CD14-positive monocyte (primary cell): Measurements from ENCODE around the gene DGCR8. TPM values are rescaled to one million over a fixed set of nuclear protein-coding genes. Genes with fewer than 3 reads are reported as not detected.

ENCODE experiments used
- DNase-seq, 3 donors: peaks; one replicate each; pipeline ENCODE4 v3.0.0-alpha.2; 2011 to 2022
- H2AFZ ChIP-seq: 2 replicates; pipeline ENCODE4 v1.6.0; 2012; ENCODE audit warnings: mild to moderate bottlenecking, low read depth, low read length, inconsistent platforms; ENCODE audit not compliant: insufficient read depth, poor library complexity, severe bottlenecking
- H3K27ac ChIP-seq, 2 donors: 1 replicate in 1 of 2; 2 replicates in 1 of 2; pipeline ENCODE4 v1.5.1; 2012 to 2013; ENCODE audit warnings: low read length in 2 of 2, control low read depth in 1 of 2, inconsistent platforms in 1 of 2, low read depth in 1 of 2, mild to moderate bottlenecking in 1 of 2
- H3K27me3 ChIP-seq, 2 donors: one replicate each; pipeline versions ENCODE4 v1.6.0 to v1.6.1; 2011 to 2013; ENCODE audit warnings: low read length in 2 of 2; ENCODE audit not compliant: control insufficient read depth in 2 of 2, insufficient read depth in 2 of 2
- H3K36me3 ChIP-seq, 2 donors: replicated peaks in 1 of 2; 1 replicate in 1 of 2; 2 replicates in 1 of 2; pipeline versions ENCODE4 v1.5.1 to v1.6.1; 2012 to 2013; ENCODE audit warnings: low read length in 2 of 2, control low read depth in 1 of 2, inconsistent platforms in 1 of 2, mild to moderate bottlenecking in 1 of 2; ENCODE audit not compliant: insufficient read depth in 2 of 2, control insufficient read depth in 1 of 2
- H3K4me1 ChIP-seq, 2 donors: 1 replicate in 1 of 2; 2 replicates in 1 of 2; pipeline versions ENCODE4 v1.5.1 to v1.6.1; 2012 to 2013; ENCODE audit warnings: low read length in 2 of 2, control low read depth in 1 of 2, inconsistent platforms in 1 of 2, mild to moderate bottlenecking in 1 of 2, moderate library complexity in 1 of 2; ENCODE audit not compliant: insufficient read depth in 2 of 2, control insufficient read depth in 1 of 2
- H3K4me2 ChIP-seq: replicated peaks from 2 replicates; pipeline ENCODE3; 2012; ENCODE audit warnings: low read length, moderate library complexity, mild to moderate bottlenecking; ENCODE audit not compliant: poor library complexity, severe bottlenecking; ENCODE audit errors: extremely low read depth
- H3K4me3 ChIP-seq, 3 experiments: fragments of 200-600 bp in 1 of 3; sonication (generic) in 1 of 3; replicated peaks in 1 of 3; 1 replicate in 2 of 3; 2 replicates in 1 of 3; pipeline ENCODE4 v1.5.1; 2011 to 2013; ENCODE audit warnings: low read length in 3 of 3, mild to moderate bottlenecking in 3 of 3, control low read depth in 2 of 3, low read depth in 2 of 3, inconsistent platforms in 1 of 3, moderate library complexity in 1 of 3
- H3K79me2 ChIP-seq: 2 replicates; pipeline ENCODE4 v1.6.0; 2012; ENCODE audit warnings: mild to moderate bottlenecking, control low read depth, inconsistent platforms, low read length, moderate library complexity; ENCODE audit not compliant: insufficient read depth
- H3K9ac ChIP-seq: 2 replicates; pipeline ENCODE4 v1.6.0; 2017; ENCODE audit warnings: low read length, mild to moderate bottlenecking; ENCODE audit not compliant: insufficient read depth, poor library complexity, severe bottlenecking
- H3K9me3 ChIP-seq, 2 donors: replicated peaks in 1 of 2; 1 replicate in 1 of 2; 2 replicates in 1 of 2; pipeline versions ENCODE4 v1.5.1 to v1.6.1; 2012 to 2013; ENCODE audit warnings: low read length in 2 of 2, control low read depth in 1 of 2; ENCODE audit not compliant: control insufficient read depth in 1 of 2, insufficient read depth in 1 of 2
- H4K20me1 ChIP-seq: 2 replicates; pipeline ENCODE4 v1.6.0; 2012; ENCODE audit warnings: mild to moderate bottlenecking, low read length, control low read depth, moderate library complexity; ENCODE audit not compliant: insufficient read depth
- H3K27ac Mint-ChIP-seq, 7 donors: one replicate each; pipeline ENCODE4 v1.8.0; 2020; ENCODE audit warnings: mild to moderate bottlenecking in 7 of 7, mixed read lengths in 7 of 7, moderate library complexity in 6 of 7, inconsistent platforms in 2 of 7
- H3K27me3 Mint-ChIP-seq, 3 donors: one replicate each; pipeline ENCODE4 v1.8.0; 2021 to 2022; ENCODE audit warnings: low read depth in 3 of 3, mild to moderate bottlenecking in 3 of 3, mixed read lengths in 3 of 3, moderate library complexity in 3 of 3, inconsistent platforms in 1 of 3
- H3K36me3 Mint-ChIP-seq, 2 donors: one replicate each; pipeline ENCODE4 v1.8.0; 2020; ENCODE audit warnings: mixed read lengths in 2 of 2, inconsistent platforms in 1 of 2, mild to moderate bottlenecking in 1 of 2
- H3K4me1 Mint-ChIP-seq: one replicate; pipeline ENCODE4 v1.8.0; 2020; ENCODE audit warnings: mild to moderate bottlenecking, mixed read lengths
- H3K4me3 Mint-ChIP-seq, 2 donors: one replicate each; pipeline ENCODE4 v1.8.0; 2020; ENCODE audit warnings: mild to moderate bottlenecking in 2 of 2, mixed read lengths in 2 of 2, moderate library complexity in 1 of 2
- H3K9me3 Mint-ChIP-seq, 7 donors: one replicate each; pipeline ENCODE4 v1.8.0; 2020 to 2022; ENCODE audit warnings: mixed read lengths in 7 of 7, mild to moderate bottlenecking in 6 of 7, moderate library complexity in 6 of 7, inconsistent platforms in 2 of 7
- CTCF ChIP-seq: fragments of 200-600 bp; IDR thresholded peaks from one replicate; pipeline ENCODE4 v1.8.0; 2022; ENCODE audit warnings: antibody characterized with exemption, mild to moderate bottlenecking
- WGBS: methylation state at CpG from one replicate; pipeline ENCODE4 v1.1.5; 2013; ENCODE audit warnings: missing lambda C conversion rate; ENCODE audit not compliant: insufficient coverage; 5-methylcytosine and 5-hydroxymethylcytosine counted together
- intact Hi-C, 2 donors: fragments of 100-400 bp; cut with micrococcal nuclease; formaldehyde crosslinking; loops; one replicate each; pipeline versions ENCODE4 v1.15.0 to v1.15.1; 2023
- polyA plus RNA-seq, 3 donors: library from polyadenylated mRNA; depleted of rRNA in 1 of 3; unstranded in 2 of 3; stranded (reverse) in 1 of 3; fragments of 300-500 nt in 2 of 3; fragments of >200 nt in 1 of 3; fragmentation: Illumina TruSeq in 2 of 3; gene quantifications; 1 replicate in 2 of 3; 2 replicates in 1 of 3; pipeline ENCODE4 v1.2.3, GENCODE V29; 2012 to 2021

Gene DGCR8
- polyA plus RNA-seq, 3 donors: 1.2 to 18.7 (median 1.4) TPM

- H3K9ac ChIP-seq: no peak overlapping the region
- DNase-seq: no peak
- peaks cover 39 to 74% of the 10 kb centered on the region in 2 donors for H3K36me3 ChIP-seq
- Mint-ChIP-seq H3K4me1 (peaks cover 5% of the 10 kb centered on the region), H3K36me3 (peaks cover 50 to 83% of the 10 kb centered on the region in 2 donors), H3K27ac (peak overlapping the region in 4 of 7 donors; percentile 14 to 76 (median 42)), H3K27me3 (no peaks in the 10 kb centered on the region), H3K4me3 (no peak overlapping the region), H3K9me3 (no peaks in the 10 kb centered on the region)
- H2AFZ ChIP-seq: no peak overlapping the region
- intact Hi-C loops: no loop called here
- no peaks in the 10 kb centered on the region for H3K9me3 ChIP-seq
- peaks cover 0 to 1% of the 10 kb centered on the region in 2 donors for H3K4me1 ChIP-seq
- H3K4me2 ChIP-seq: no peak overlapping the region
- peak overlapping the region in 1 of 2 donors; percentile 20 for H3K27ac ChIP-seq
- no peak for TF ChIP-seq CTCF
- H3K79me2 ChIP-seq: peaks cover 43% of the 10 kb centered on the region
- peaks cover 12% of the 10 kb centered on the region for H4K20me1 ChIP-seq
- no peak overlapping the region for H3K4me3 ChIP-seq
- 92% methylated on average over 4 of the region's 11 CpGs for WGBS
- no peaks in the 10 kb centered on the region for H3K27me3 ChIP-seq
Measured at GRCh38 chr22:20124083-20124787, 44.2 kb downstream of the DGCR8 start.

GRCh38 chr22:20125201-20126174, 45.4 kb downstream of the DGCR8 start:
- H3K36me3 ChIP-seq: peaks cover 31 to 62% of the 10 kb centered on the region in 2 donors
- 98% methylated on average over 28 of the region's 32 CpGs for WGBS

More at GRCh38 chr22:20125201-20126174, 45.4 kb downstream of the DGCR8 start:
- no peaks in the 10 kb centered on the region for H3K27me3 ChIP-seq
- no peak overlapping the region for H3K27ac ChIP-seq
- H3K4me3 Mint-ChIP-seq: no peak overlapping the region
- H3K9me3 ChIP-seq: no peaks in the 10 kb centered on the region
- intact Hi-C loops: loop anchor here in 1 of 2 donors (5.0 kb wide), 1 partner anchor 153 kb away; no protein-coding TSS in a partner anchor
- peaks cover 30% of the 10 kb centered on the region for H3K79me2 ChIP-seq
- no peak overlapping the region for H3K4me3 ChIP-seq
- H3K4me1 Mint-ChIP-seq: peaks cover 3% of the 10 kb centered on the region
- peaks cover under 1 to 2% of the 10 kb centered on the region in 2 donors for H3K4me1 ChIP-seq
- no peak overlapping the region for H3K4me2 ChIP-seq
- H3K27ac Mint-ChIP-seq: peak overlapping the region in 1 of 7 donors; percentile 32
- H3K27me3 Mint-ChIP-seq: no peaks in the 10 kb centered on the region
- peaks cover 40 to 70% of the 10 kb centered on the region in 2 donors for H3K36me3 Mint-ChIP-seq
- H3K9ac ChIP-seq: no peak overlapping the region
- H2AFZ ChIP-seq: no peak overlapping the region
- peaks cover 12% of the 10 kb centered on the region for H4K20me1 ChIP-seq
- no peaks in the 10 kb centered on the region for H3K9me3 Mint-ChIP-seq
- no peak for TF ChIP-seq CTCF
- no peak for DNase-seq
